OCI-LY7 (cell line): ENCODE results near the gene IP6K3.

Experiments
- EZH2phosphoT487 ChIP-seq: fragments of 200-600 bp; sonication (generic); IDR thresholded peaks from 2 replicates; pipeline ENCODE4 v1.6.1; 2018; ENCODE audit warnings: low read depth, borderline replicate concordance, mild to moderate bottlenecking, mixed run types, antibody characterized with exemption, low read length, moderate library complexity, mixed read lengths
- TF ChIP-seq, protein P1 (sequence below): fragments of 200-600 bp; sonication (generic); conservative IDR thresholded peaks from 2 replicates; pipeline ENCODE4 v1.5.1; 2014; ENCODE audit warnings: mild to moderate bottlenecking, antibody characterized with exemption, low read length, moderate library complexity, mixed read lengths

DNA sequence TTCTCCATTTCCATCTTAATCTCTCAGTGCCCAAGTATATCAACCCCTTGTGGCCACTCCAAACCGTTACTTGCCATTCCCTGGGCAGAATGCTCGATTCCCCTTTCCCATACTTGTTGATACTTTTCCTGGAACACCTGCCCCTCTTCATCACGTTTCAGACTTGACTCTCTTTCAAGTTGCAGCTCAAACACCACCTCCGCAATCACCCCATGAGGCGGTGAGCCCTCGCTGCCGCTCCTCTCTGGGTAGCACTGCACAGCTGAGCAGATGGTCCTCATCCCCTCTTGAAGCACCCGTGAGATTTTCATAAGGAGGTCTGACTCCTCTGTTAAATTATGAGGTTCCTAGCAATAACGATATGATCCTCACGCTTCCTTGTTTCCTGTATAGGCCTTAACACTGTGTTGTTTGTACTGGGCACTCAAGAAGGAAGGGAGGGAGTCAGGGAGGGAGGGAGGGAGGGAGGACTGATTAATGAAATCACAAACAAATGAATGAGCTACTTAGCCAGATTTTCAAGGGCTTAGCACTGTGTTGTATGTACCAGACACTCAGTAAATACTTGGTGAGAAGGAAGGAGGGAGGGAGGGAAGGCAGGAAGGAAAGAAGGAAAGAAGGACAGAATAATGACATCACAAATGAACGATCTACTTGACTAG is 27.2 kb downstream of the IP6K3 start:
- no peak for TF ChIP-seq EZH2phosphoT487
- TF ChIP-seq, protein P1, sequence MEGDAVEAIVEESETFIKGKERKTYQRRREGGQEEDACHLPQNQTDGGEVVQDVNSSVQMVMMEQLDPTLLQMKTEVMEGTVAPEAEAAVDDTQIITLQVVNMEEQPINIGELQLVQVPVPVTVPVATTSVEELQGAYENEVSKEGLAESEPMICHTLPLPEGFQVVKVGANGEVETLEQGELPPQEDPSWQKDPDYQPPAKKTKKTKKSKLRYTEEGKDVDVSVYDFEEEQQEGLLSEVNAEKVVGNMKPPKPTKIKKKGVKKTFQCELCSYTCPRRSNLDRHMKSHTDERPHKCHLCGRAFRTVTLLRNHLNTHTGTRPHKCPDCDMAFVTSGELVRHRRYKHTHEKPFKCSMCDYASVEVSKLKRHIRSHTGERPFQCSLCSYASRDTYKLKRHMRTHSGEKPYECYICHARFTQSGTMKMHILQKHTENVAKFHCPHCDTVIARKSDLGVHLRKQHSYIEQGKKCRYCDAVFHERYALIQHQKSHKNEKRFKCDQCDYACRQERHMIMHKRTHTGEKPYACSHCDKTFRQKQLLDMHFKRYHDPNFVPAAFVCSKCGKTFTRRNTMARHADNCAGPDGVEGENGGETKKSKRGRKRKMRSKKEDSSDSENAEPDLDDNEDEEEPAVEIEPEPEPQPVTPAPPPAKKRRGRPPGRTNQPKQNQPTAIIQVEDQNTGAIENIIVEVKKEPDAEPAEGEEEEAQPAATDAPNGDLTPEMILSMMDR, result no peak
